H9 (cell line): ENCODE data around the gene TMBIM1. TPM values are rescaled to one million over a fixed set of nuclear protein-coding genes. Genes with fewer than 3 reads are reported as not detected.

ENCODE experiments used
- DNase-seq: peaks from one replicate; pipeline ENCODE4 v3.0.0-alpha.2; 2017
- H2AFZ ChIP-seq: one replicate; pipeline ENCODE4 v1.6.1; 2013; ENCODE audit warnings: mild to moderate bottlenecking, low read length, control low read depth, moderate library complexity
- H2AK5ac ChIP-seq: 2 replicates; pipeline ENCODE4 v1.6.1; 2013; ENCODE audit warnings: low read length, control low read depth, mixed read lengths; ENCODE audit not compliant: insufficient read length
- H2BK120ac ChIP-seq: one replicate; pipeline ENCODE4 v1.6.1; 2013; ENCODE audit warnings: low read depth, mild to moderate bottlenecking, low read length, control low read depth, inconsistent platforms; ENCODE audit not compliant: poor library complexity, severe bottlenecking
- H2BK12ac ChIP-seq: 2 replicates; pipeline ENCODE4 v1.6.1; 2013; ENCODE audit warnings: low read length, control low read depth, mixed read lengths, low read depth; ENCODE audit not compliant: insufficient read length
- H2BK15ac ChIP-seq: 2 replicates; pipeline ENCODE4 v1.6.1; 2013; ENCODE audit warnings: low read depth, low read length, control low read depth
- H2BK20ac ChIP-seq: one replicate; pipeline ENCODE4 v1.6.1; 2013; ENCODE audit warnings: low read depth, mild to moderate bottlenecking, low read length, control low read depth, inconsistent platforms; ENCODE audit not compliant: poor library complexity, severe bottlenecking
- H2BK5ac ChIP-seq: 2 replicates; pipeline ENCODE4 v1.6.1; 2013; ENCODE audit warnings: low read length, control low read depth, mixed read lengths; ENCODE audit not compliant: insufficient read length
- H3K14ac ChIP-seq: 2 replicates; pipeline ENCODE4 v1.6.1; 2013; ENCODE audit warnings: low read length, control low read depth; ENCODE audit not compliant: insufficient read depth
- H3K18ac ChIP-seq: 2 replicates; pipeline ENCODE4 v1.6.1; 2013; ENCODE audit warnings: low read depth, mild to moderate bottlenecking, mixed read lengths, low read length, control low read depth; ENCODE audit not compliant: insufficient read length
- H3K23ac ChIP-seq: 2 replicates; pipeline ENCODE4 v1.6.1; 2013; ENCODE audit warnings: low read length, control low read depth, mixed read lengths, low read depth; ENCODE audit not compliant: insufficient read length
- H3K23me2 ChIP-seq: 2 replicates; pipeline ENCODE4 v1.6.1; 2013; ENCODE audit warnings: low read depth, mild to moderate bottlenecking, mixed read lengths, low read length, control low read depth; ENCODE audit not compliant: insufficient read length, poor library complexity, severe bottlenecking
- H3K27ac ChIP-seq: 2 replicates; pipeline ENCODE4 v1.5.1; 2013; ENCODE audit warnings: low read length, control low read depth, mixed read lengths, low read depth; ENCODE audit not compliant: insufficient read length
- H3K27me3 ChIP-seq: 2 replicates; pipeline ENCODE4 v1.6.1; 2013; ENCODE audit warnings: low read length, control low read depth, inconsistent platforms; ENCODE audit not compliant: insufficient read depth
- H3K4ac ChIP-seq: 2 replicates; pipeline ENCODE4 v1.6.1; 2013; ENCODE audit warnings: low read depth, mild to moderate bottlenecking, control low read depth, inconsistent platforms, low read length, moderate library complexity
- H3K4me1 ChIP-seq: 2 replicates; pipeline ENCODE4 v1.6.1; 2013; ENCODE audit warnings: low read length, control low read depth, inconsistent platforms; ENCODE audit not compliant: insufficient read depth
- H3K4me2 ChIP-seq: 2 replicates; pipeline ENCODE4 v1.6.1; 2013; ENCODE audit warnings: low read length, control low read depth, mixed read lengths; ENCODE audit not compliant: insufficient read length, insufficient read depth
- H3K56ac ChIP-seq: 2 replicates; pipeline ENCODE4 v1.6.1; 2013; ENCODE audit warnings: low read depth, mild to moderate bottlenecking, mixed read lengths, low read length, control low read depth; ENCODE audit not compliant: insufficient read length
- H3K79me1 ChIP-seq: 2 replicates; pipeline ENCODE4 v1.6.1; 2013; ENCODE audit warnings: low read depth, mild to moderate bottlenecking, moderate library complexity, low read length, control low read depth, inconsistent platforms; ENCODE audit not compliant: insufficient read depth, poor library complexity, severe bottlenecking
- H3K79me2 ChIP-seq: 2 replicates; pipeline ENCODE4 v1.6.1; 2013; ENCODE audit warnings: low read length, control low read depth, inconsistent platforms; ENCODE audit not compliant: insufficient read depth
- H3K9ac ChIP-seq: 2 replicates; pipeline ENCODE4 v1.6.1; 2013; ENCODE audit warnings: low read length, control low read depth, mixed read lengths; ENCODE audit not compliant: insufficient read length; ENCODE audit errors: extremely low read depth
- H3K9me3 ChIP-seq: one replicate; pipeline ENCODE4 v1.6.1; 2013; ENCODE audit warnings: low read depth, low read length, inconsistent platforms; ENCODE audit not compliant: control insufficient read depth
- H3T11ph ChIP-seq: one replicate; pipeline ENCODE4 v1.6.1; 2013; ENCODE audit warnings: mild to moderate bottlenecking, low read length, control low read depth, inconsistent platforms
- H4K20me1 ChIP-seq: one replicate; pipeline ENCODE4 v1.6.1; 2013; ENCODE audit not compliant: control insufficient read depth, insufficient read length, insufficient read depth
- H4K5ac ChIP-seq: 2 replicates; pipeline ENCODE4 v1.6.1; 2013; ENCODE audit warnings: low read depth, mild to moderate bottlenecking, mixed read lengths, low read length, control low read depth; ENCODE audit not compliant: insufficient read length
- H4K8ac ChIP-seq: replicated peaks from 2 replicates; pipeline ENCODE4 v1.6.1; 2013; ENCODE audit warnings: low read length, control low read depth, mixed read lengths, low read depth; ENCODE audit not compliant: insufficient read length
- H4K91ac ChIP-seq: 2 replicates; pipeline ENCODE4 v1.6.1; 2013; ENCODE audit warnings: low read depth, mild to moderate bottlenecking, moderate library complexity, mixed read lengths, low read length, control low read depth; ENCODE audit not compliant: insufficient read length
- H3K27ac Mint-ChIP-seq, 3 experiments: 2 replicates in 2 of 3; 3 replicates in 1 of 3; pipeline ENCODE4 v1.8.0; 2020 to 2021; ENCODE audit warnings: mixed read lengths in 3 of 3, mild to moderate bottlenecking in 1 of 3, moderate library complexity in 1 of 3
- H3K27me3 Mint-ChIP-seq: 2 replicates; pipeline ENCODE4 v1.8.0; 2021; ENCODE audit warnings: low read depth, mild to moderate bottlenecking, moderate library complexity, mixed read lengths
- H3K36me3 Mint-ChIP-seq, 3 experiments: 2 replicates in 2 of 3; 3 replicates in 1 of 3; pipeline ENCODE4 v1.8.0; 2020 to 2021; ENCODE audit warnings: low read depth in 3 of 3, mixed read lengths in 3 of 3; ENCODE audit not compliant: insufficient read depth in 1 of 3
- H3K4me1 Mint-ChIP-seq, 2 experiments: 2 replicates each; pipeline ENCODE4 v1.8.0; 2020; ENCODE audit warnings: mixed read lengths in 2 of 2
- H3K4me3 Mint-ChIP-seq, 2 experiments: 2 replicates in 1 of 2; 3 replicates in 1 of 2; pipeline ENCODE4 v1.8.0; 2020 to 2021; ENCODE audit warnings: mild to moderate bottlenecking in 2 of 2, mixed read lengths in 2 of 2, moderate library complexity in 1 of 2
- H3K9me3 Mint-ChIP-seq, 2 experiments: 2 replicates in 1 of 2; 3 replicates in 1 of 2; pipeline ENCODE4 v1.8.0; 2020; ENCODE audit warnings: mild to moderate bottlenecking in 2 of 2, mixed read lengths in 2 of 2, moderate library complexity in 1 of 2
- WGBS: extraction: QIAGEN DNeasy Blood & Tissue Kit; methylation state at CpG from one replicate; pipeline ENCODE4 v1.1.7; 2013; ENCODE audit warnings: missing lambda C conversion rate, low lambda C conversion rate, mixed read lengths; ENCODE audit not compliant: insufficient read length; ENCODE audit errors: extremely low coverage; 5-methylcytosine and 5-hydroxymethylcytosine counted together
- total RNA-seq: library from RNA; stranded (reverse); gene quantifications from 2 replicates; pipeline ENCODE4 v1.2.1, GENCODE V29; 2021
- TF ChIP-seq, protein P1 (sequence below): fragments of 200-600 bp; sonication (generic); conservative IDR thresholded peaks from 3 replicates; pipeline ENCODE4 v1.8.0; 2021; ENCODE audit warnings: antibody characterized with exemption, mild to moderate bottlenecking

TMBIM1 gene
- total RNA-seq, 1 experiment from 2014 or later: 17.4 TPM

DNA sequence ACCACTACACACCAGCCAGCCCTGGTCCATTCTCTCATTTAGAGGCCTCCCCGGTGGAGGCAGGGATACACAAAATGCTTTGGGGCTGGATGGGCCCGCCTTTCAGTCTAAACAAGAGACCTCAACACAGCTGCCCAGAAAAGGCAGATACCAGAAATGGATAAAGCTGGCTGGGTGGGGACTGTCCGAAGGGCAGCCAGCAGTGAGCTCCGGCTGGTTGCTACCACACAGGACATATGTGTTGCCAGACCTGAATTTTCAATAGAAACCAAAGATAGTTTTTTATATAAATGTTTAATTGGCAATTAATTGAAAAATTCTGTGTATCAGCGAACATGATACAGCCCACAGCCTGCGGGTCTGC is 30.1 kb downstream of the TMBIM1 start:
- Histone ChIP-seq H3K56ac (no peak overlapping the region), H4K5ac (no peak overlapping the region), H2BK12ac (no peak overlapping the region), H3K9ac (no peak overlapping the region), H3K14ac (no peak overlapping the region; the same call in 1 of the 2 replicates), H3K4me2 (no peak overlapping the region), H3K79me1 (no peaks in the 10 kb centered on the region), H2BK120ac (no peak overlapping the region), H4K20me1 (no peaks in the 10 kb centered on the region), H2BK20ac (no peak overlapping the region), H3K23ac (no peak overlapping the region), H3K4ac (no peak overlapping the region), H3T11ph (no peak overlapping the region), H3K9me3 (no peaks in the 10 kb centered on the region), H2AFZ (no peak overlapping the region), H3K18ac (no peak overlapping the region), H2AK5ac (no peak overlapping the region), H3K4me1 (peaks cover 4% of the 10 kb centered on the region; the same call in 1 of the 2 replicates), H3K27me3 (no peaks in the 10 kb centered on the region), H4K91ac (no peak overlapping the region), H3K79me2 (no peaks in the 10 kb centered on the region), H3K23me2 (no peaks in the 10 kb centered on the region), H2BK5ac (no peak overlapping the region), H2BK15ac (no peak overlapping the region), H4K8ac (no peak overlapping the region), H3K27ac (no peak overlapping the region)
- TF ChIP-seq, protein P1, sequence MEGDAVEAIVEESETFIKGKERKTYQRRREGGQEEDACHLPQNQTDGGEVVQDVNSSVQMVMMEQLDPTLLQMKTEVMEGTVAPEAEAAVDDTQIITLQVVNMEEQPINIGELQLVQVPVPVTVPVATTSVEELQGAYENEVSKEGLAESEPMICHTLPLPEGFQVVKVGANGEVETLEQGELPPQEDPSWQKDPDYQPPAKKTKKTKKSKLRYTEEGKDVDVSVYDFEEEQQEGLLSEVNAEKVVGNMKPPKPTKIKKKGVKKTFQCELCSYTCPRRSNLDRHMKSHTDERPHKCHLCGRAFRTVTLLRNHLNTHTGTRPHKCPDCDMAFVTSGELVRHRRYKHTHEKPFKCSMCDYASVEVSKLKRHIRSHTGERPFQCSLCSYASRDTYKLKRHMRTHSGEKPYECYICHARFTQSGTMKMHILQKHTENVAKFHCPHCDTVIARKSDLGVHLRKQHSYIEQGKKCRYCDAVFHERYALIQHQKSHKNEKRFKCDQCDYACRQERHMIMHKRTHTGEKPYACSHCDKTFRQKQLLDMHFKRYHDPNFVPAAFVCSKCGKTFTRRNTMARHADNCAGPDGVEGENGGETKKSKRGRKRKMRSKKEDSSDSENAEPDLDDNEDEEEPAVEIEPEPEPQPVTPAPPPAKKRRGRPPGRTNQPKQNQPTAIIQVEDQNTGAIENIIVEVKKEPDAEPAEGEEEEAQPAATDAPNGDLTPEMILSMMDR: no peak
- Mint-ChIP-seq H3K9me3 (no peaks in the 10 kb centered on the region), H3K27me3 (no peaks in the 10 kb centered on the region), H3K36me3 (peaks cover 11 to 31% (median 27%) of the 10 kb centered on the region in 3 experiments; a peak in 6 of 7 replicates), H3K27ac (no peak overlapping the region; a peak in 1 of 7 replicates), H3K4me3 (no peak overlapping the region), H3K4me1 (peaks cover 23 to 34% of the 10 kb centered on the region in 2 experiments)
- DNase-seq: no peak
- WGBS: no CpG with 5 or more reads among the region's 6 CpGs
